WI38 (cell line): Measurements from ENCODE around the gene PAF1.

ENCODE experiments used
- H3K4me3 ChIP-seq: 2 replicates; pipeline ENCODE4 v1.5.1; 2011; ENCODE audit warnings: low read depth, mild to moderate bottlenecking, control low read depth, low read length
- CTCF ChIP-seq: IDR thresholded peaks from 2 replicates; pipeline ENCODE4 v1.5.1; 2012; ENCODE audit warnings: low read depth, mild to moderate bottlenecking, control low read depth, low read length

Gene PAF1

GRCh38 chr19:39362682-39363657 lies 27.9 kb downstream of the PAF1 start:
- TF ChIP-seq CTCF, result no peak

GRCh38 chr19:39360599-39360998 lies 30.3 kb downstream of the PAF1 start:
- no peak for TF ChIP-seq CTCF
- no peak overlapping the region for H3K4me3 ChIP-seq

More at GRCh38 chr19:39362682-39363657, 27.9 kb downstream of the PAF1 start:
- no peak overlapping the region for H3K4me3 ChIP-seq

- TF ChIP-seq CTCF, result no peak
- no peak overlapping the region for H3K4me3 ChIP-seq
Measured at GRCh38 chr19:39359026-39359425, 31.9 kb downstream of the PAF1 start.

GRCh38 chr19:39356647-39357046 lies 34.3 kb downstream of the PAF1 start:
- TF ChIP-seq CTCF, result no peak
- H3K4me3 ChIP-seq, result no peak overlapping the region

- no peak overlapping the region for H3K4me3 ChIP-seq
- TF ChIP-seq CTCF, result no peak
Measured at GRCh38 chr19:39356073-39356472, 34.8 kb downstream of the PAF1 start.

GRCh38 chr19:39355253-39355652 lies 35.7 kb downstream of the PAF1 start:
- no peak overlapping the region for H3K4me3 ChIP-seq
- no peak for TF ChIP-seq CTCF
